ENCODE data around the gene TTLL6.

TTLL6 gene

DNA sequence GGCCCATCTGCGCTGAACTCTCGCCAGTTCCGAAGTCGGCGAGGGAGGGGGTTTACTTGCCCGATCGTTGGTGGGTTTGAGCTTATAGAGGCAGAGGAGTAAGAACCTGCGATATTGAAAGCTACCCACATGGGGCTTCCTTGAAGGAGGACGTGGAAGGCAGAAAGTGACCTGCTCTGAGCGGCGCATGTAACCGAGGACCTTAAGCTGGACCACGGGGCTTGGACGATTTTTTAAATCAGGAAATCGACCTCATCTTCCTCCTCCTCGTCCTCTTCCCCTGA is 92.1 kb downstream of the TTLL6 start:
- peak overlapping the region; percentile 52 for H3K4me2 ChIP-seq (ENCODE audit: low read length)
- H3K9ac ChIP-seq (ENCODE audit: low read depth, low read length): no peak overlapping the region
- no peak overlapping the region for H3K4me3 ChIP-seq (ENCODE audit: low read length)
- peaks cover 96% of the 10 kb centered on the region for H3K27me3 ChIP-seq (ENCODE audit: control insufficient read depth, insufficient read depth, low read length)
- H3K4me1 ChIP-seq (ENCODE audit: control insufficient read depth, insufficient read depth, low read length): peaks cover 4% of the 10 kb centered on the region
- no peaks in the 10 kb centered on the region for H3K9me3 ChIP-seq (replicated peaks; ENCODE audit: low read length)
- no peaks in the 10 kb centered on the region for H3K36me3 ChIP-seq (ENCODE audit: insufficient read depth, low read length)

DNA sequence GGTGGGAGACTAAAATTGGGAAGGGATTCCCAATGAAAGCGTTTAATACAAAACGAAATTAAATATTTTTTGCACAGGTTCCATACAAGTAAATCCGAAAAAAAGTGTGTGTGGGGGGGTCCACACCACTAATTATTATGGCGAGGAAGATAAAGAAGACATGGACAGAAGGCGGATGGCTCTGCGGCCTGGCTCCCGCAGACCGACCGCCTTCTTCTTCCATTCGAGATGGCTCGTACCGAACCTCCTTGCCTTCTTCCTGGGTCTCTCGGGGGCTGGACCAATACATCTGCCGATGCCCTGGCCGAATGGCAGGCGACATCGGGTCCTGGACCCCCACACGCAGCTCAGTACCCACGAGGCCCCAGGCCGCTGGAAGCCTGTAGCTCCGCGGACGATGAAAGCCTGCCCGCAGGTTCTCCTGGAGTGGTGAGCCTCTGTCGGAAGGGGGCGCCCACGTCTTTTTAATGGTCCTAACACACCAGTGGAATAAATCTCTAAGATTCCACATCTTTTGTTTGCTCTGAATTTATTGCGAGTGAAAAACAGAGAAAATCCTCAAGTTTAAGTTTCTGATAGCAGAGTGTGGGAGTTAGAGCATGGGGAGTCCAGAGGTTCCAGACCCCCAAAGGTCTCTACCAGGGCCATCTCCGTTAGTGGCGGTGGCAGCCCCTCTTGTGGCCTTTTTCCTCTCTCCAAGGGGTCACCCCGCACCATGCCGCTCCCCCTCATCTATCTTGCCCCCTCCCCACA is 92.6 kb downstream of the TTLL6 start:
- H3K9ac ChIP-seq (ENCODE audit: low read depth, low read length): no peak overlapping the region
- peaks cover 96% of the 10 kb centered on the region for H3K27me3 ChIP-seq (ENCODE audit: control insufficient read depth, insufficient read depth, low read length)
- H3K36me3 ChIP-seq (ENCODE audit: insufficient read depth, low read length): no peaks in the 10 kb centered on the region
- peaks cover 4% of the 10 kb centered on the region for H3K4me1 ChIP-seq (ENCODE audit: control insufficient read depth, insufficient read depth, low read length)
- no peak overlapping the region for H3K4me3 ChIP-seq (ENCODE audit: low read length)
- H3K4me2 ChIP-seq (ENCODE audit: low read length): peak overlapping the region; percentile 52
- H3K9me3 ChIP-seq (replicated peaks; ENCODE audit: low read length): no peaks in the 10 kb centered on the region

DNA sequence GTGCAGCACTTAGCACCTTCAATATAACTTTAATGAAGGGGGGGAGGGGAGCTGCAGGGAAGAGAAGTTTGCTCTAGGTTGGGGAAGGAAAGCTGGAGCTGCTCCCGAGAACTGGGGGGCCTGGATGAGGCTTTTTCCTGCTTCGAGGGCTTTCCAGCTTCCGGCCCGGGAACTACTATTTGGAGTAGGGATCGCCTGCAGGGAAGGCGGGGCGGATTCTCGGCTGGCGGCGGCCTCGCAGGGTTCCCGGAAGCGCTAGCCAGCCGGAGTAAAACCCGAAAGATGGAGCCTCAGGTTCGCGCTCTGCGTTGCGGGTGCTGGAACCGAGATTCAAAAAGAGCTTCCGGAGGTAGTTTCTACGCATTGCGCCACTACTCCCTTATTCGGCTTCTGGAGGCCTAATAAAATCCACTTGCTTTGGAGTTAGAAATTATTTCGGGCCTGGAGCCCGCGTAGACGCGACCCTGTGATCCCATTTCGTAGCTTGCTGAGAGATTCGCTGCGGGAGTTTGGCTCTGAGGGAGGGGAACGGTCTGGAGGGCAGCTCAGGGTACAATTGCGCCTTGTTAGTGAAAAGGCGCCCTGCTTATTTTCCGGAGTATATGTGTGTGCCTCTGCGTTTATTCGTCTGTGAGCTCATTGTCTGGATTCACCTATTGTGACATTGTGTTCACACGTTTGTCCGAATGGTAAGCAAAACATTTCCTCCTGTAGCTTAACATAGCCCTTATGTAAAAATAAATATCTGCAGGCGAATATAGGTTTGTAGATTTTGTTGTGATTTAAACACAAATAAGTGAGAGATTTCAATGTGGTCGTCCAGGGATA is 93.4 kb downstream of the TTLL6 start:
- no peaks in the 10 kb centered on the region for H3K9me3 ChIP-seq (replicated peaks; ENCODE audit: low read length)
- peaks cover 4% of the 10 kb centered on the region for H3K4me1 ChIP-seq (ENCODE audit: control insufficient read depth, insufficient read depth, low read length)
- H3K4me3 ChIP-seq (ENCODE audit: low read length): no peak overlapping the region
- peaks cover 97% of the 10 kb centered on the region for H3K27me3 ChIP-seq (ENCODE audit: control insufficient read depth, insufficient read depth, low read length)
- H3K36me3 ChIP-seq (ENCODE audit: insufficient read depth, low read length): no peaks in the 10 kb centered on the region
- no peak overlapping the region for H3K4me2 ChIP-seq (ENCODE audit: low read length)
- no peak overlapping the region for H3K9ac ChIP-seq (ENCODE audit: low read depth, low read length)

DNA sequence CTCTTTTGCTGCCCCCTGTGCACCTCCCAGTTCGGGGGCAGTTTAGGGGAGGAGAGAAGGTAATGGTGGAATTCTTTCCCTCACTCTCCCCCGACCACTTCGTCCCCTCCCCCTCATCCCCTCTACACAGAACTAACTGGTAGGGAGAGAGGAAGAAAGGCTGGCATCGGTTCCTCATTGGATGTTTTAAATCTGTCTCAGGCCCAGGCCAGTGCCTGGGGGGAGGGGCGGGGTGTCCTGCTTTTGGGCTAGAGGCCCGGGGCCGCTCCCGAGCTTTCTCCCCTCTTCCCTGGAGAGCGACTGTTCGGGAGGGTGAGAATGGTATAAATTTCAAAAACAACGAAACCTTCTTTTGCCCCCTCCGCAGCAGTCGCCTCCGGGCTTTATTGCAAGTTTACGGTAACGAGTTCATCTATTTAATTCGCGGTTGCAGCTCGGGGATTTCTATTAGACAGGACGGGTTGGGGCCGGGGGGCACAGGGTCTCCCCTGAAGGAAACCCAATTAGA is 94.1 kb downstream of the TTLL6 start, which contains the start of gene PRAC2:
Gene PRAC2 (plus strand): TSS at position 271 of the 508 bp plus-strand sequence. CDS start 1,226 bp downstream, outside the sequence.
- Histone ChIP-seq H3K4me3 (ENCODE audit: low read length) (no peak within 1 kb of the TSS), H3K27me3 (ENCODE audit: control insufficient read depth, insufficient read depth, low read length) (peaks cover 97% of the 10 kb centered on the region), H3K9ac (ENCODE audit: low read depth, low read length) (no peak within 1 kb of the TSS), H3K4me1 (ENCODE audit: control insufficient read depth, insufficient read depth, low read length) (no peaks in the 10 kb centered on the region), H3K36me3 (ENCODE audit: insufficient read depth, low read length) (no peaks in the 10 kb centered on the region), H3K4me2 (ENCODE audit: low read length) (no peak within 1 kb of the TSS), H3K9me3 (replicated peaks; ENCODE audit: low read length) (no peaks in the 10 kb centered on the region)

DNA sequence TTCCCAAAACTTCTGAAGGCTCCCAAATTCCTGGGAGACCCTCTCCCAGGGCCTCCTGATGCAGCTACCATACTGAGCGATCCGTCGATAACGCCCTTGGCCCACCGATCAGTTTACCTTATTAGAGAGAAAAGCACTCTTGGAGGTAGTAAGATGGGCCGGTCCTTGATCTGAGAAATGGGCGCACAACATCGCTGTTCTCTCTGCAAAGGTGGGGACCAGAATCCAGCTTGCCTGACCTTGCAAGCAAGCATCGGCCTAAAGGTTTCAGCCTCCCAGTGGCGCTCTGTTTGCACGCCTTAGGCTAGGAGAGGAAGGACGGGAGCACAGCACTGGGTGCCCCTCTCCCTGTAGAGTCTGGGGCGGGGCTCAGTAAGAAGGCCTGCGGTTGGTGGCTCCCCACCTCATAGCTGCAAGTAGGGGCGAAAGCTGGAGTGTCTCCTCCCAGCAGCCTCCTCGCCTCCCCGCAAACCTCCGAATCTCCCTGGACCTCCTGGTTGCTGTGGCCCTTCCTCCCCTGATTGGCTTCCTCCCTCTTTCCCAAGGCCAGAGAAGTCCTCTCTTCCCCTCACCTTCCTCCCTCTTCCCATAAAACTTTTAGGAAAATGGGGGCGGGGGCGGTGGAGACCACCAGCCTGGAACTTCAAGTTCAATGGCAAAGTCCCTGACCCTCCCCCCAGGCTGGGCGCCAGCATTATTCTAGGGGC is 94.7 kb downstream of the TTLL6 start, which contains the start of gene PRAC1:
Gene PRAC1 (minus strand): TSS at position 318 of the 707 bp plus-strand sequence. CDS start 126 bp downstream, at position 192.
- no peaks in the 10 kb centered on the region for H3K36me3 ChIP-seq (ENCODE audit: insufficient read depth, low read length)
- peaks cover 97% of the 10 kb centered on the region for H3K27me3 ChIP-seq (ENCODE audit: control insufficient read depth, insufficient read depth, low read length)
- no peak within 1 kb of the TSS for H3K9ac ChIP-seq (ENCODE audit: low read depth, low read length)
- H3K4me3 ChIP-seq (ENCODE audit: low read length): no peak within 1 kb of the TSS
- no peak within 1 kb of the TSS for H3K4me2 ChIP-seq (ENCODE audit: low read length)
- no peaks in the 10 kb centered on the region for H3K4me1 ChIP-seq (ENCODE audit: control insufficient read depth, insufficient read depth, low read length)
- H3K9me3 ChIP-seq (replicated peaks; ENCODE audit: low read length): no peaks in the 10 kb centered on the region

DNA sequence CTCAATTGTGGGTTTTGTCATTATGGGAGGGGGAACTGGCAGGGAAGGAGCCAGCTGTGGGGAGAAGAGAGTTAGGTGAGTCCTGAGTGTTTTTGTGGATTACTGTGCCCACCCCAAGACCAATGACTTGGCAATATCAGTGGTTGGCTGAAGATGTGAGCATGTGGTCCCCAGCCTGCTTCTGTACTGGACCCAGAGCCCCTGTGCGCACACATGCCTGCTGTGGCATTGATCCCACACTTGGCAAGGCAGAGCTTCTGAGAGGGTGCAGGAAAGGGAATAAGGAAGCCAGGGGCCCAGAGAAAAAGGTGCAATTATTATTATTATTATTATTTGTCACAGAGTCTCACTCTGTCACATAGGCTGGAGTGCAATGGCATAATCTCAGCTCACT is 96.0 kb downstream of the TTLL6 start:
- no peaks in the 10 kb centered on the region for H3K36me3 ChIP-seq (ENCODE audit: insufficient read depth, low read length)
- H3K27me3 ChIP-seq (ENCODE audit: control insufficient read depth, insufficient read depth, low read length): peaks cover 97% of the 10 kb centered on the region
- H3K9me3 ChIP-seq (replicated peaks; ENCODE audit: low read length): no peaks in the 10 kb centered on the region
- no peak overlapping the region for H3K4me3 ChIP-seq (ENCODE audit: low read length)
- no peak overlapping the region for H3K4me2 ChIP-seq (ENCODE audit: low read length)
- H3K4me1 ChIP-seq (ENCODE audit: control insufficient read depth, insufficient read depth, low read length): no peaks in the 10 kb centered on the region
- no peak overlapping the region for H3K9ac ChIP-seq (ENCODE audit: low read depth, low read length)

DNA sequence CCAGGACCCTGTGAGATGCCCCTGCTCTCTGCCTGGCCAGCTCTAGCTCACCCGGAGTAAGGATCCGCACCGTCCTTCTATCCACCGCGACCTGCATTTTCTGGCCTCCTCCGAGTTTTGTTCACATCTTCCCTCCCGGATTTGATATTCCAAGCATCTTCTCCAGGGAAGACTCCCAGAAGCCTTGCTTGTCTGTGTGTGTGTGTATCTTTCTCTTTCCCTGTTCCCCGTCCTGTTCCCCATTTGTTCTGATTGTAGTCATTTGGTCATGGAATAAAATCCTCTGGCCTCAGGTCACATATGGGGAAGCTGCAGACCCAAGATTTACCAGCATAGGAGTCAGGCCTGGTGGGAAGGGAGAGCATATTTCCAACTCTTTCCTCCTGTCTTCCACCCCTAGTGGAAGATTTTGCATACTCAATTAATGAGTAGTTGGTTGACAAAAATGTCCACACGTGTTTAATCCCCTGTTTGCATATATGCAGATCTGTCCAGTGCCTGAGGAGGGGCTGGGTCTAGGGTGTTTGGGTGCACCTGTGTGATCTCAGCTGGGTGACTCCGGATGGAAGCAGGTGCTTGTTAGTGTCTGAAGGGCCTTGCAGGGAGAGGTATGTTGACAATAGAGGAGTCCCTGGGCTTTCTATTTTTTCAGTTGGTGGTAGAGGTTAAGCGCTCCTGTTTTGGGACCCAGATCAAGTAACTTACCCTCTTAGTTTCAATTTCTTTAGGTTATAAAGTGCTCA is 96.6 kb downstream of the TTLL6 start:
- no peaks in the 10 kb centered on the region for H3K4me1 ChIP-seq (ENCODE audit: control insufficient read depth, insufficient read depth, low read length)
- H3K4me2 ChIP-seq (ENCODE audit: low read length): no peak overlapping the region
- H3K4me3 ChIP-seq (ENCODE audit: low read length): no peak overlapping the region
- no peak overlapping the region for H3K9ac ChIP-seq (ENCODE audit: low read depth, low read length)
- no peaks in the 10 kb centered on the region for H3K36me3 ChIP-seq (ENCODE audit: insufficient read depth, low read length)
- peaks cover 96% of the 10 kb centered on the region for H3K27me3 ChIP-seq (ENCODE audit: control insufficient read depth, insufficient read depth, low read length)
- no peaks in the 10 kb centered on the region for H3K9me3 ChIP-seq (replicated peaks; ENCODE audit: low read length)

DNA sequence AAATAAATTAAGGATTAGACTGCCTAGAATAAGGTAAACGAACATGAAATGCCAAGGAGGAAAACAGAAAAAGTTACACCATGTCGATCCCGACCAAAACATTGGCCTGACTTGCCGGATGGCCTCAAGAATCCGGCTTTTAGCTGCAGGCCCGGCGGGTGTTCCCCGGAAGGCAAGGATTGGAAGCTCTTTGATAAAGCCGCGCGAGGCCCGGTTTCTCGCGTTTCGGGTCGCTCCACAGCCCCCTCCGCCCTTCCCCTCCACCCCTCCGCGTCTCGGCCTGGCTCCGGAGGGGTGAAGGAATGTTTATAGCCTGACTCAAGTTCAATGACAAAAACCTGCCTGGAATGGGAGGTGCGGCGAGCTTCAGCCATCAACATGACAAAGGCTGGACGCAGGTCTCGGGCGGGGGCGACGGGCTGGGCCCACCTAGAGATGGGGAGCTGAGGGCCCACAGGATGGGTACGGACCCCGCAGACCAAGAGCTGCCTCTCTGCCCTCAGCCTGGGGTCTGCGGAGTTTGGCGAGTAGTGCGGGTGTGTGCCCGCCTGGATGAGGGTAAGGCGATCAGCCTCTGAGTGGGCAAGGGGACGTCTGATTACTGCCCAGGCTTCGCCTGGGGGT is 97.3 kb downstream of the TTLL6 start:
- no peaks in the 10 kb centered on the region for H3K9me3 ChIP-seq (replicated peaks; ENCODE audit: low read length)
- H3K4me2 ChIP-seq (ENCODE audit: low read length): no peak overlapping the region
- peaks cover 92% of the 10 kb centered on the region for H3K27me3 ChIP-seq (ENCODE audit: control insufficient read depth, insufficient read depth, low read length)
- no peaks in the 10 kb centered on the region for H3K36me3 ChIP-seq (ENCODE audit: insufficient read depth, low read length)
- no peak overlapping the region for H3K9ac ChIP-seq (ENCODE audit: low read depth, low read length)
- H3K4me3 ChIP-seq (ENCODE audit: low read length): no peak overlapping the region
- no peaks in the 10 kb centered on the region for H3K4me1 ChIP-seq (ENCODE audit: control insufficient read depth, insufficient read depth, low read length)

DNA sequence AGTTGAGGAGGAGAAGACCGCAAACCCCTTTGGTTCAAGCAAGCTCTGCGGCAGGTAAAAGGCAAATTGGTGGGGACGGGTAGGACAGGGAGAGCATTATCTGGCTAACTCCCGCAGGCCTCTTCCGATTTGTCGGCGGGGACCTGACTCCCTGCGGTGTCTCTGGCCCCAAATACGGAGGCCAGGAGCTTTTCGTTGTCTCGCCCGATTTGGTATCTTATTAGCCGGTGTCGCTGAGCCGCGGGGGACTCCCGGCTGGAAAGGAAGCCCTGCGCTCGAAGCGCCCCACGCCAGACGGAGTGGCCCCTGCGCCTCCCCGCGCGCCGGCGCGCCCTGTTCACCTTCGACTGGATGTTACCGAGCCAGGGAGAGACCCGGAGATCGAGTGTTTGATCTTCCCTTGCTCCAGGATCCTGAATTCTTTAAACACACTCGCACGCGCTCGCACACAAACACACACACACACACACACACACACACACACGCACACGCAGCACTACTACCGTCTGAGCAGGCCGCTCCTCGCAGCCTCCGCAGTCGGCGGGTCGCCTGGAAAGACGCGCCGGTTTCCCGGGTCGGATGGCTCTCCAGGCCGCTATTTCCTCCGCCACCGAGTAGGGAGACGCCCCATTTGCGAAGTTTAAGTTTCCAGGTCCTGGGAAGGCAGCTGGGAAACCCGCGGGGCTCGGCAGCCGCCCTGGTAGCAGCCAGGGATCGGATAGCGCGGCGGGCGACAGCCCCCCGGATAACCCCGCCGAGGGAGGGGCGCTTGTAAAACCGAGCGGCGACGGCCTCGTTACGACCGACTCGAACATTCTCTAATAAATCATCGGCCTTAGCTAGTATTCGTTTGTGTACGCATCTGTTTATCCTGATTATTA is 98.0 kb downstream of the TTLL6 start:
- H3K9ac ChIP-seq (ENCODE audit: low read depth, low read length): no peak overlapping the region
- H3K4me1 ChIP-seq (ENCODE audit: control insufficient read depth, insufficient read depth, low read length): no peaks in the 10 kb centered on the region
- no peaks in the 10 kb centered on the region for H3K9me3 ChIP-seq (replicated peaks; ENCODE audit: low read length)
- H3K36me3 ChIP-seq (ENCODE audit: insufficient read depth, low read length): no peaks in the 10 kb centered on the region
- peak overlapping the region; percentile 6 for H3K4me2 ChIP-seq (ENCODE audit: low read length)
- H3K27me3 ChIP-seq (ENCODE audit: control insufficient read depth, insufficient read depth, low read length): peaks cover 85% of the 10 kb centered on the region
- no peak overlapping the region for H3K4me3 ChIP-seq (ENCODE audit: low read length)

DNA sequence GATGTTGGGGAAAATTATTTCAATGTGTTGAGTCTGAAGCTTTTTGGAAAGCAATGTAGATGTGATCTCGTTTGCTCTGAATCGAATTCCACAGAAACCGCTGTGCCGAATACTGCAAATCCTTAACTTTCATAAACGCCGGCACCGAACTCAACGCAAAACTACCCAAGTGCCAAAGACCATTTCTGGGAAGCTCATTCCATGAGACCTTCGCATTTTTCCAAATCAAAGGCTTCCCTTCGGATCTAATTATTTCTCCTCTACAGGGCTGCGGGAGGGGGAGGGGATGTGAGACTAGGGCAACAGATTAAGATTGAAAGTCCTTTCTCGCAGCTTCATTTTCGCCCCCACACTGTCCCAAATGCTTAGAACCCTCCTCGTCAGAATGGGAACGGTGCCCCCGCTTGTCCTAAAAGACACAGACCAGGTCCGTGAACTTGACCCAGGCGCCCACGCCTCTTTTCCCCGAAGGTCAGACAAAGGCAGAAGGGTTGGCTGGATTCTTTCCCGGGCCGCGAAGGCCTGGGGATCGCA is 98.7 kb downstream of the TTLL6 start:
- Histone ChIP-seq H3K36me3 (ENCODE audit: insufficient read depth, low read length) (no peaks in the 10 kb centered on the region), H3K4me1 (ENCODE audit: control insufficient read depth, insufficient read depth, low read length) (no peaks in the 10 kb centered on the region), H3K27me3 (ENCODE audit: control insufficient read depth, insufficient read depth, low read length) (peaks cover 84% of the 10 kb centered on the region), H3K4me3 (ENCODE audit: low read length) (no peak overlapping the region), H3K9ac (ENCODE audit: low read depth, low read length) (no peak overlapping the region), H3K4me2 (ENCODE audit: low read length) (no peak overlapping the region), H3K9me3 (replicated peaks; ENCODE audit: low read length) (no peaks in the 10 kb centered on the region)

Data from skeletal muscle satellite cell (primary cell).